HG03159 (cell line): Measurements from ENCODE around the gene EDNRB.
A peak's percentile ranks its signal among the peaks of the same experiment; 100 is the strongest.
"Not testable (repeated sequence)": the region's sequence is repeated elsewhere in the genome, so short reads cannot be mapped to it uniquely, and the experiment has no call there.

ENCODE experiments used
- ATAC-seq: cut with Tn5 transposase; IDR thresholded peaks from one replicate; pipeline ENCODE4 v1.9.1; 2021; ENCODE audit warnings: mild to moderate bottlenecking, moderate library complexity; ENCODE audit not compliant: unreplicated experiment

EDNRB gene

GRCh38 chr13:77848050-77848449, 70.6 kb downstream of the EDNRB start:
- ATAC-seq: not testable (repeated sequence)

GRCh38 chr13:77846173-77846572, 72.5 kb downstream of the EDNRB start:
- peak; percentile 89 for ATAC-seq
